ENCODE measurements around the gene PLCL2. TPM values are rescaled to one million over a fixed set of nuclear protein-coding genes. Genes with fewer than 3 reads are reported as not detected.

PLCL2 gene
- total RNA-seq, 1 donor from 2014 or later: 26.4 TPM

GRCh38 chr3:17033516-17034168 lies 148.9 kb downstream of the PLCL2 start:
- Mint-ChIP-seq H3K4me1 (peaks cover 2% of the 10 kb centered on the region), H3K4me3 (no peak overlapping the region), H3K9me3 (no peaks in the 10 kb centered on the region), H3K36me3 (no peaks in the 10 kb centered on the region), H3K27ac (no peak overlapping the region), H3K27me3 (ENCODE audit: insufficient read depth, low read depth) (no peaks in the 10 kb centered on the region)
- H3K27me3 ChIP-seq: no peaks in the 10 kb centered on the region
- no peaks in the 10 kb centered on the region for H3K9me3 ChIP-seq (ENCODE audit: low read depth)
- no peaks in the 10 kb centered on the region for H3K79me2 ChIP-seq (ENCODE audit: low read depth)
- peaks cover 10% of the 10 kb centered on the region for H3K4me1 ChIP-seq
- H3K36me3 ChIP-seq: no peaks in the 10 kb centered on the region
- TF ChIP-seq EZH2phosphoT487 (IDR thresholded peaks at IDR 0.05) (no peak), EZH2 (IDR thresholded peaks at IDR 0.05) (no peak), CTCF (IDR thresholded peaks at IDR 0.05) (no peak)
- no peak for DNase-seq (ENCODE audit: low spot score)
- no peak overlapping the region for H2AFZ ChIP-seq (replicated peaks)
- H4K20me1 ChIP-seq (ENCODE audit: low read depth): no peaks in the 10 kb centered on the region
- H3K9ac ChIP-seq: no peak overlapping the region
- H3K4me2 ChIP-seq: no peak overlapping the region
- H3K27ac ChIP-seq: no peak overlapping the region
- H3K4me3 ChIP-seq: no peak overlapping the region
- H3F3A ChIP-seq (ENCODE audit: low read depth): no peaks in the 10 kb centered on the region

GRCh38 chr3:17035033-17035432 lies 150.3 kb downstream of the PLCL2 start:
- H3K9me3 ChIP-seq (ENCODE audit: low read depth): no peaks in the 10 kb centered on the region
- H3K36me3 ChIP-seq: no peaks in the 10 kb centered on the region
- TF ChIP-seq EZH2phosphoT487 (IDR thresholded peaks at IDR 0.05) (no peak), EZH2 (IDR thresholded peaks at IDR 0.05) (no peak), CTCF (IDR thresholded peaks at IDR 0.05) (no peak)
- no peak overlapping the region for H3K27ac Mint-ChIP-seq
- no peak overlapping the region for H3K4me3 Mint-ChIP-seq
- no peaks in the 10 kb centered on the region for H4K20me1 ChIP-seq (ENCODE audit: low read depth)
- no peaks in the 10 kb centered on the region for H3K79me2 ChIP-seq (ENCODE audit: low read depth)
- DNase-seq (ENCODE audit: low spot score): no peak
- H3K9me3 Mint-ChIP-seq: no peaks in the 10 kb centered on the region
- no peak overlapping the region for H3K4me3 ChIP-seq
- no peak overlapping the region for H3K4me2 ChIP-seq
- no peaks in the 10 kb centered on the region for H3K27me3 Mint-ChIP-seq (ENCODE audit: insufficient read depth, low read depth)
- no peaks in the 10 kb centered on the region for H3F3A ChIP-seq (ENCODE audit: low read depth)
- no peaks in the 10 kb centered on the region for H3K27me3 ChIP-seq
- no peak overlapping the region for H3K9ac ChIP-seq
- H3K36me3 Mint-ChIP-seq: no peaks in the 10 kb centered on the region
- peaks cover 10% of the 10 kb centered on the region for H3K4me1 ChIP-seq
- no peak overlapping the region for H2AFZ ChIP-seq (replicated peaks)
- peaks cover 2% of the 10 kb centered on the region for H3K4me1 Mint-ChIP-seq
- no peak overlapping the region for H3K27ac ChIP-seq

GRCh38 chr3:17035966-17036365 lies 151.2 kb downstream of the PLCL2 start:
- no peak overlapping the region for H3K4me2 ChIP-seq
- no peak for TF ChIP-seq EZH2phosphoT487 (IDR thresholded peaks at IDR 0.05)
- TF ChIP-seq EZH2 (IDR thresholded peaks at IDR 0.05): no peak
- TF ChIP-seq CTCF (IDR thresholded peaks at IDR 0.05): no peak
- peaks cover 9% of the 10 kb centered on the region for H3K4me1 ChIP-seq
- no peak overlapping the region for H3K27ac ChIP-seq
- no peak overlapping the region for H2AFZ ChIP-seq (replicated peaks)
- no peak overlapping the region for H3K4me3 ChIP-seq
- H4K20me1 ChIP-seq (ENCODE audit: low read depth): no peaks in the 10 kb centered on the region
- Mint-ChIP-seq H3K9me3 (no peaks in the 10 kb centered on the region), H3K36me3 (no peaks in the 10 kb centered on the region), H3K27ac (no peak overlapping the region), H3K4me3 (no peak overlapping the region), H3K4me1 (peaks cover 2% of the 10 kb centered on the region), H3K27me3 (ENCODE audit: insufficient read depth, low read depth) (no peaks in the 10 kb centered on the region)
- DNase-seq (ENCODE audit: low spot score): no peak
- H3K9me3 ChIP-seq (ENCODE audit: low read depth): no peaks in the 10 kb centered on the region
- H3K9ac ChIP-seq: no peak overlapping the region
- H3K27me3 ChIP-seq: no peaks in the 10 kb centered on the region
- no peaks in the 10 kb centered on the region for H3K79me2 ChIP-seq (ENCODE audit: low read depth)
- H3F3A ChIP-seq (ENCODE audit: low read depth): no peaks in the 10 kb centered on the region
- no peaks in the 10 kb centered on the region for H3K36me3 ChIP-seq
